UCSD-AML1 (cell line): ENCODE data around the gene BEST1.
"Not testable (repeated sequence)": the region's sequence is repeated elsewhere in the genome, so short reads cannot be mapped to it uniquely, and the experiment has no call there.

ENCODE experiments used
- DNase-seq: peaks from one replicate; lab custom pipeline; 2025; ENCODE audit not compliant: unreplicated experiment; lab: John Stamatoyannopoulos, UW

Gene BEST1

GRCh38 chr11:61947486-61948210 lies 2.5 kb upstream of the BEST1 start:
- peak; percentile 75 for DNase-seq

GRCh38 chr11:61948505-61948904 lies 1.6 kb upstream of the BEST1 start:
- DNase-seq = no peak

GRCh38 chr11:61949169-61950034 lies 749 bp upstream of the BEST1 start:
- peak; percentile 60 for DNase-seq

GRCh38 chr11:61951484-61952135 lies 1.5 kb downstream of the BEST1 start:
- DNase-seq = no peak

GRCh38 chr11:61952882-61953281 lies 2.7 kb downstream of the BEST1 start:
- no peak for DNase-seq

GRCh38 chr11:61953632-61954031 lies 3.5 kb downstream of the BEST1 start:
- DNase-seq = not testable (repeated sequence)

- DNase-seq = no peak
Observed at GRCh38 chr11:61954106-61954850, 4.1 kb downstream of the BEST1 start.

GRCh38 chr11:61954851-61955421 lies 4.8 kb downstream of the BEST1 start:
- DNase-seq = peak; percentile 67

GRCh38 chr11:61955422-61956135 lies 5.4 kb downstream of the BEST1 start:
- DNase-seq = no peak

- DNase-seq = no peak
Observed at GRCh38 chr11:61956191-61957020, 6.3 kb downstream of the BEST1 start.

GRCh38 chr11:61957021-61957770 lies 7.0 kb downstream of the BEST1 start:
- DNase-seq = no peak

- DNase-seq = no peak
Observed at GRCh38 chr11:61958590-61958989, 8.4 kb downstream of the BEST1 start.

- no peak for DNase-seq
Observed at GRCh38 chr11:61959114-61959513, 9.0 kb downstream of the BEST1 start.

GRCh38 chr11:61959678-61960077 lies 9.5 kb downstream of the BEST1 start:
- DNase-seq = no peak

- DNase-seq = no peak
Observed at GRCh38 chr11:61960532-61960931, 10.4 kb downstream of the BEST1 start.

GRCh38 chr11:61961570-61962212 lies 11.5 kb downstream of the BEST1 start:
- DNase-seq = no peak

GRCh38 chr11:61962213-61963015 lies 12.3 kb downstream of the BEST1 start:
- no peak for DNase-seq
